Limb (tissue), 2 donors: Measurements from ENCODE around the gene PTPRD.

Experiments
- DNase-seq, 2 donors: peaks; one replicate each; pipeline ENCODE4 v3.0.0-alpha.2; 2016; ENCODE audit errors: extremely low spot score in 2 of 2

PTPRD gene

GRCh38 chr9:10268531-10269485, 344.0 kb downstream of the PTPRD start:
- DNase-seq, result peak in 1 of 2 donors; percentile 33

GRCh38 chr9:10265153-10265631, 347.6 kb downstream of the PTPRD start:
- peak; percentile 25 to 36 for DNase-seq

- DNase-seq, result no peak
Observed at GRCh38 chr9:10260501-10260900, 352.3 kb downstream of the PTPRD start.

- no peak for DNase-seq
Observed at GRCh38 chr9:10259668-10260067, 353.1 kb downstream of the PTPRD start.

GRCh38 chr9:10255758-10256157, 357.0 kb downstream of the PTPRD start:
- no peak for DNase-seq

GRCh38 chr9:10254338-10254737, 358.5 kb downstream of the PTPRD start:
- DNase-seq, result no peak

GRCh38 chr9:10253341-10253740, 359.5 kb downstream of the PTPRD start:
- DNase-seq, result no peak

GRCh38 chr9:10252174-10252573, 360.6 kb downstream of the PTPRD start:
- DNase-seq, result no peak

GRCh38 chr9:10251490-10251889, 361.3 kb downstream of the PTPRD start:
- DNase-seq, result no peak

- no peak for DNase-seq
Observed at GRCh38 chr9:10250219-10250618, 362.6 kb downstream of the PTPRD start.

GRCh38 chr9:10248890-10249289, 363.9 kb downstream of the PTPRD start:
- no peak for DNase-seq

GRCh38 chr9:10242255-10242654, 370.5 kb downstream of the PTPRD start:
- DNase-seq, result no peak

GRCh38 chr9:10238087-10238486, 374.7 kb downstream of the PTPRD start:
- no peak for DNase-seq

GRCh38 chr9:10237584-10237983, 375.2 kb downstream of the PTPRD start:
- DNase-seq, result no peak

GRCh38 chr9:10236161-10236560, 376.6 kb downstream of the PTPRD start:
- DNase-seq, result no peak

- DNase-seq, result no peak
Observed at GRCh38 chr9:10235376-10235775, 377.4 kb downstream of the PTPRD start.

GRCh38 chr9:10232352-10232930, 380.4 kb downstream of the PTPRD start:
- no peak for DNase-seq

GRCh38 chr9:10230512-10230911, 382.3 kb downstream of the PTPRD start:
- no peak for DNase-seq

GRCh38 chr9:10228082-10228481, 384.7 kb downstream of the PTPRD start:
- no peak for DNase-seq

GRCh38 chr9:10226996-10227395, 385.8 kb downstream of the PTPRD start:
- no peak for DNase-seq

- no peak for DNase-seq
Observed at GRCh38 chr9:10212702-10213101, 400.1 kb downstream of the PTPRD start.

- DNase-seq, result no peak
Observed at GRCh38 chr9:10208691-10209069, 404.1 kb downstream of the PTPRD start.

- DNase-seq, result no peak
Observed at GRCh38 chr9:10204276-10204675, 408.5 kb downstream of the PTPRD start.
